DOHH2 (cell line): ENCODE data around the gene RSBN1L.

ENCODE experiments used
- H3F3A ChIP-seq: fragments of 200-600 bp; sonication (generic), shearing (Covaris generic); 2 replicates; pipeline ENCODE4 v1.6.0; 2016; ENCODE audit warnings: antibody characterized with exemption, mild to moderate bottlenecking; ENCODE audit not compliant: control insufficient read depth, insufficient read depth
- H3K27ac ChIP-seq: fragments of 200-600 bp; sonication (generic); 2 replicates; pipeline ENCODE4 v1.5.1; 2014; ENCODE audit warnings: low read depth, mild to moderate bottlenecking, low read length, moderate library complexity
- H3K27me3 ChIP-seq: fragments of 200-600 bp; sonication (generic); 2 replicates; pipeline ENCODE4 v1.6.1; 2014; ENCODE audit warnings: mild to moderate bottlenecking, low read length, mixed read lengths; ENCODE audit not compliant: control insufficient read depth
- H3K36me3 ChIP-seq: fragments of 200-600 bp; sonication (generic); 2 replicates; pipeline ENCODE4 v1.6.1; 2014; ENCODE audit warnings: mild to moderate bottlenecking, low read length, moderate library complexity, mixed read lengths; ENCODE audit not compliant: control insufficient read depth
- H3K4me1 ChIP-seq: fragments of 200-600 bp; sonication (generic); 2 replicates; pipeline ENCODE4 v1.6.1; 2014; ENCODE audit warnings: mild to moderate bottlenecking, low read length, mixed read lengths; ENCODE audit not compliant: control insufficient read depth
- H3K4me2 ChIP-seq: fragments of 200-600 bp; sonication (generic); 2 replicates; pipeline ENCODE4 v1.6.0; 2014; ENCODE audit warnings: mild to moderate bottlenecking, low read length, moderate library complexity
- H3K4me3 ChIP-seq: fragments of 200-600 bp; sonication (generic); 2 replicates; pipeline ENCODE4 v1.5.1; 2014; ENCODE audit warnings: mild to moderate bottlenecking, low read length, mixed read lengths
- H3K79me2 ChIP-seq: fragments of 200-600 bp; sonication (generic); 2 replicates; pipeline ENCODE4 v1.6.1; 2014; ENCODE audit warnings: mild to moderate bottlenecking, low read length, mixed read lengths; ENCODE audit not compliant: control insufficient read depth
- H3K9me2 ChIP-seq: fragments of 200-600 bp; sonication (generic); replicated peaks from 2 replicates; pipeline ENCODE4 v1.6.1; 2014; ENCODE audit warnings: mild to moderate bottlenecking, low read length, mixed read lengths; ENCODE audit not compliant: control insufficient read depth
- H3K9me3 ChIP-seq: fragments of 200-600 bp; sonication (generic); 2 replicates; pipeline ENCODE4 v1.6.1; 2014; ENCODE audit warnings: antibody characterized with exemption, low read length, mixed read lengths; ENCODE audit not compliant: control insufficient read depth, insufficient read depth
- H4K20me1 ChIP-seq: fragments of 200-600 bp; sonication (generic); 2 replicates; pipeline ENCODE4 v1.6.0; 2014; ENCODE audit warnings: low read depth, mild to moderate bottlenecking, antibody characterized with exemption, low read length, moderate library complexity; ENCODE audit not compliant: control insufficient read depth, insufficient read depth
- EZH2phosphoT487 ChIP-seq: fragments of 200-600 bp; sonication (generic); IDR thresholded peaks from 2 replicates; pipeline ENCODE4 v1.6.1; 2017; ENCODE audit warnings: borderline replicate concordance, mild to moderate bottlenecking, antibody characterized with exemption, low read length, moderate library complexity, mixed read lengths
- TF ChIP-seq, protein P1 (sequence below): fragments of 200-600 bp; sonication (generic); IDR thresholded peaks from one replicate; pipeline ENCODE4 v1.5.1; 2014; ENCODE audit warnings: antibody characterized with exemption, mild to moderate bottlenecking, low read depth, low read length; ENCODE audit not compliant: poor library complexity, severe bottlenecking

The RSBN1L gene

DNA sequence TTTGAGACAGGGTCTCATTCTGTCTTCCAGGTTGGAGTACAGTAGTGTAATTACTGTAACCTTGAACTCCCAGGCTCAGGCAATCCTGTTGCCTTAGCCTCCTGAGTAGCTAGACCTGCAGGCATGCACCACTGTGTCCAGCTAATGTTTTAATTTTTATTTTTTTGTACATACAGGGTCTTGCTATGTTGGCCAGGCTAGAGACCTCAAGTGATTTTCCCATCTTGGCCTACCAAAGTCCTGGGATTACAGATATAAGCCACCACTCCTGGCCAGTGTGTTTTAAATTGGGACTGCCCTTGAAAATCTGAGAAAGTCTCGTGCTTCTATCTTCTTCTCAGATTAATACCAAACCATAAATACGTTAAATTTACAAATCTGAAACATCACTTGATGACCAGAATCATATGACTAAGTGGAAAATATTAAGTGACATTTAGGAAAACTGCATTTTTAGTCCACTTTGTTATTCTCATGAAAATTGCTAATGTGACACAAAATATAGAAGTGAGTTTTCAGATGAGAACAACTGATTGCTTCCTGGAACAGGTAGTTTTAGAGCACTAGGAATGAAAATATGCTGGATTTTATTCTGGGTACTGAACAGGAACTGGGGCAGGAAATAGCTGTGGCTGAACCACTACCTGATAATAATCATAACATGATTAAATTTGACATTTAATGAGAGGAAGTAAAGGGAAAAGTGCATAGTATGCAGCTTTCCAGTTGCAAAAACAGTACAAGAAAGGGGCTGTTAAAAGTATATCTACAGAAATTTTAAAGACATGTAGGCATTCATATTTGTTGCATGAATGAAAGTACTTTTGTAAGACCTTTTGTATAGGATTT is 106.5 kb downstream of the RSBN1L start:
- no peak for TF ChIP-seq EZH2phosphoT487
- TF ChIP-seq, protein P1, sequence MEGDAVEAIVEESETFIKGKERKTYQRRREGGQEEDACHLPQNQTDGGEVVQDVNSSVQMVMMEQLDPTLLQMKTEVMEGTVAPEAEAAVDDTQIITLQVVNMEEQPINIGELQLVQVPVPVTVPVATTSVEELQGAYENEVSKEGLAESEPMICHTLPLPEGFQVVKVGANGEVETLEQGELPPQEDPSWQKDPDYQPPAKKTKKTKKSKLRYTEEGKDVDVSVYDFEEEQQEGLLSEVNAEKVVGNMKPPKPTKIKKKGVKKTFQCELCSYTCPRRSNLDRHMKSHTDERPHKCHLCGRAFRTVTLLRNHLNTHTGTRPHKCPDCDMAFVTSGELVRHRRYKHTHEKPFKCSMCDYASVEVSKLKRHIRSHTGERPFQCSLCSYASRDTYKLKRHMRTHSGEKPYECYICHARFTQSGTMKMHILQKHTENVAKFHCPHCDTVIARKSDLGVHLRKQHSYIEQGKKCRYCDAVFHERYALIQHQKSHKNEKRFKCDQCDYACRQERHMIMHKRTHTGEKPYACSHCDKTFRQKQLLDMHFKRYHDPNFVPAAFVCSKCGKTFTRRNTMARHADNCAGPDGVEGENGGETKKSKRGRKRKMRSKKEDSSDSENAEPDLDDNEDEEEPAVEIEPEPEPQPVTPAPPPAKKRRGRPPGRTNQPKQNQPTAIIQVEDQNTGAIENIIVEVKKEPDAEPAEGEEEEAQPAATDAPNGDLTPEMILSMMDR, result no peak
- Histone ChIP-seq H3K79me2 (peaks cover 95% of the 10 kb centered on the region), H4K20me1 (peaks cover 18% of the 10 kb centered on the region), H3K36me3 (peaks cover 68% of the 10 kb centered on the region), H3K27ac (peak overlapping the region; percentile 42), H3K27me3 (no peaks in the 10 kb centered on the region), H3K9me3 (peaks cover 33% of the 10 kb centered on the region), H3F3A (peaks cover 18% of the 10 kb centered on the region), H3K4me2 (peak overlapping the region; percentile 69), H3K4me3 (peak overlapping the region; percentile 41), H3K4me1 (peaks cover 45% of the 10 kb centered on the region), H3K9me2 (no peaks in the 10 kb centered on the region)

- TF ChIP-seq, protein P1, result no peak
- TF ChIP-seq EZH2phosphoT487, result no peak
- H3K27ac ChIP-seq, result no peak overlapping the region
- H3K4me2 ChIP-seq, result no peak overlapping the region
- H3K9me2 ChIP-seq, result no peaks in the 10 kb centered on the region
- H3F3A ChIP-seq, result peaks cover 13% of the 10 kb centered on the region
- peaks cover 100% of the 10 kb centered on the region for H3K79me2 ChIP-seq
- peaks cover 38% of the 10 kb centered on the region for H3K9me3 ChIP-seq
- H3K4me3 ChIP-seq, result no peak overlapping the region
- peaks cover 9% of the 10 kb centered on the region for H4K20me1 ChIP-seq
- H3K27me3 ChIP-seq, result no peaks in the 10 kb centered on the region
- peaks cover 25% of the 10 kb centered on the region for H3K4me1 ChIP-seq
- peaks cover 45% of the 10 kb centered on the region for H3K36me3 ChIP-seq
Observed at GRCh38 chr7:77806425-77806824, 110.2 kb downstream of the RSBN1L start.

DNA sequence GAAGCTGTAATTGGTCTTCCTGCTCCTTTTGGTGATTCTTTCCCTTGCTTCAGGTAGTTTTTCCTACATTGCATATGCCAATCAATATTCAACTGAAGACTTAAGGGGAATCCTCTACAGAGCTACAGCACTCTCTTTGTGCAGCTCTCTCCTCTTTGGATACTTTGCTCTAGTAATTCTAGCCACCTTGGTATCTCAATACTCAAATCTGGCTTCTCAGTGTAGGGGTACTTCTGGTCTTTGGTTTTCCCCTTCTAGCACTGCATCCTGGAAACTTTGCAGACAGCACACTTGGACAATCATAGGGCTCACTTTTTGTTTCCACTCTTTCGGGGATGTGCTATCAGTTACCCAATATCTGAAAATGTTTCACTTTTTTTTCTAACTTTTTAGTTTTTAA is 112.3 kb downstream of the RSBN1L start:
- peaks cover 100% of the 10 kb centered on the region for H3K79me2 ChIP-seq
- no peaks in the 10 kb centered on the region for H3K27me3 ChIP-seq
- H4K20me1 ChIP-seq, result 0 out of 2 replicates have a peak, but pooled peaks cover 3% of the 10 kb centered on the region
- H3K9me2 ChIP-seq, result no peaks in the 10 kb centered on the region
- H3K36me3 ChIP-seq, result peaks cover 36% of the 10 kb centered on the region
- H3F3A ChIP-seq, result peaks cover 4% of the 10 kb centered on the region; the same call in 1 of the 2 replicates
- H3K27ac ChIP-seq, result no peak overlapping the region
- peaks cover 38% of the 10 kb centered on the region for H3K9me3 ChIP-seq
- no peak overlapping the region for H3K4me3 ChIP-seq
- H3K4me2 ChIP-seq, result no peak overlapping the region
- no peak for TF ChIP-seq EZH2phosphoT487
- TF ChIP-seq, protein P1, result no peak
- H3K4me1 ChIP-seq, result peaks cover 25% of the 10 kb centered on the region
